Stomach smooth muscle (tissue), 2 donors: ENCODE data around the gene TPPP.
"Not testable (repeated sequence)": the region's sequence is repeated elsewhere in the genome, so short reads cannot be mapped to it uniquely, and the experiment has no call there.

Source experiments
- H3K27ac ChIP-seq: one replicate; pipeline ENCODE4 v1.7.0; 2013; ENCODE audit warnings: mild to moderate bottlenecking, low read length, inconsistent platforms
- H3K27me3 ChIP-seq, 2 donors: one replicate each; pipeline ENCODE4 v1.7.0; 2013; ENCODE audit warnings: low read length in 2 of 2; ENCODE audit not compliant: insufficient read depth in 2 of 2, control insufficient read depth in 1 of 2
- H3K36me3 ChIP-seq, 2 donors: one replicate each; pipeline ENCODE4 v1.7.0; 2013; ENCODE audit warnings: low read length in 2 of 2; ENCODE audit not compliant: control insufficient read depth in 2 of 2, insufficient read depth in 2 of 2
- H3K4me1 ChIP-seq: one replicate; pipeline ENCODE4 v1.7.0; 2013; ENCODE audit warnings: low read length; ENCODE audit not compliant: control insufficient read depth, insufficient read depth
- H3K4me3 ChIP-seq, 2 donors: one replicate each; pipeline ENCODE4 v1.7.0; 2013; ENCODE audit warnings: low read length in 2 of 2
- H3K9ac ChIP-seq, 2 donors: one replicate each; pipeline ENCODE4 v1.7.0; 2013; ENCODE audit warnings: low read length in 2 of 2, mild to moderate bottlenecking in 1 of 2
- H3K9me3 ChIP-seq, 2 donors: one replicate each; pipeline ENCODE4 v1.7.0; 2013; ENCODE audit warnings: low read length in 2 of 2; ENCODE audit not compliant: control insufficient read depth in 2 of 2
- donor health status: healthy.
- donor health status: Pancreatic carcinoma.

Gene TPPP

DNA sequence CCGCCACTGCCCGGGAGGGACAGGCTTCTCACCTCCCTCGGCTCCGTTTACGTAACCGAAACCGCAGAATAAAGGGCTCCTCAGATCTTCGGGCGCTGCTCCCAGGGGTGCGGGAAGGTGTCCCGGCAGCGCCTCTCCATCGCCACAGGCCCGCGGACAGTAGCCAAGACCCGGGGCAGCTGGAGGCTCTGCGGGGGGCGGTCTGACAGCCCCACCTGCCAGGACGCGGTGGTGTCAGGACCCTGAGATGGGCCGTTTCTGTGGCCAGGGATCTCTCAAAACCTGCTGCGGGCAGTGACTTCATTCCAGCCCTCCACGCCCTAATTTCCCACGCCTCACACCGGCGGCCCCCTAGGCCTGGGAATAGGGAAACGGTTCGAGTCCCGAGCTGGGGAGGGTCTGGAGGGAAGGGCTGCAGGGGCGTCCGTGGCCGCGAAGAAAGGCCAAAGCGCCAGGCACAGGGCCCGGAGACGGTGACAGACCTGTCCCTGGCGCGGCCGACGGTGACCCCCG is 567 bp downstream of the TPPP start:
- Histone ChIP-seq H3K4me3 (peak overlapping the region; percentile 43 to 74), H3K9ac (peak overlapping the region in 1 of 2 donors; percentile 36)
- H3K4me1 ChIP-seq, H3K36me3 ChIP-seq, H3K27ac ChIP-seq, H3K27me3 ChIP-seq, H3K9me3 ChIP-seq: not testable (repeated sequence)

DNA sequence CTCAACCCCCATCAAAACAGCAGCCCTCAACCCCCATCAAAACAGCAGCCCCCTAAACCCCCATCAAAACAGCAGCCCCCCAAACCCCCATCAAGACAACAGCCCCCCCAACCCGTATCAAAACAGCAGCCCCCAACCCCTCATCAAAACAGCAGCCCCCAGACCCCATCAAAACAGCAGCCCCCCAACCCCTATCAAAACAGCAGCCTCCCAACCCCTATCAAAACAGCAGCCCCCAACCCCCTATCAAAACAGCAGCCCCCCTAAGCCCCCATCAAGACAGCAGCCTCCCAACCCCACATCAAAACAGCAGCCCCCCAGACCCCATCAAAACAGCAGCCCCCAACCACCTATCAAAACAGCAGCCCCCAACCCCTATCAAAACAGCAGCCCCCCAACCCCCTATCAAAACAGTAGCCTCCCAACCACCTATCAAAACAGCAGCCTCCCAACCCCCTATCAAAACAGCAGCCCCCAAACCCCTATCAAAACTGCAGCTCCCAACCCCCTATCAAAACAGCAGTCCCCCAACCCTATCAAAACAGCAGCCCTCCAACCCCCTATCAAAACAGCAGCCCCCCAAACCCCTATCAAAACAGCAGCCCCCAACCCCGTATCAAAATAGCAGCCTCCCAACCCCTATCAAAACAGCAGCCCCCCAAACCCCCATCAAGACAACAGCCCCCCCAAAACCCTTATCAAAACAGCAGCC is 1.2 kb downstream of the TPPP start:
- Histone ChIP-seq H3K27ac (no peak overlapping the region), H3K4me1 (peaks cover 3% of the 10 kb centered on the region), H3K9ac (no peak overlapping the region), H3K27me3 (no peaks in the 10 kb centered on the region), H3K9me3 (no peaks in the 10 kb centered on the region), H3K36me3 (no peaks in the 10 kb centered on the region), H3K4me3 (peak overlapping the region; percentile 43 to 74)

DNA sequence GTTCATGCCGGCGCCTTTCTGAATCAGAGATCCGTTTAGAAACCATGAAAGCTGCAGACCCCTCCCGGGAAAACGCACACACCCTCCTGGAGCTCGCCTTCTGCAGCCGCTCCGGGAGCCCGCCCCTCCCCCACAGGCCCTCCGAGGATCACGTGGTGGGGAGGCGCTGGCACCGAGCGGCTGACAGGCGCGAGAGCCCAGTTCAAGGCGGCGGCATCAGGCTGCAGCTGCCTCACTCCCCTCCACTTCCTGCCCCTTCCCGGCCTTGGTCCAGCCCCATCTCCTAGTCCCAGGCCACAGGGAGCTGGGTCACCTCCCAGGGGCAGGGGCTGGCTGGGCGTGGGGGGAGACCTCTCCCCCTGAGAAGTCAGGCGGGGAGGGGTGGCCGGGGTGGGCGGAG is 2.1 kb downstream of the TPPP start:
- H3K27me3 ChIP-seq, H3K4me1 ChIP-seq, H3K9me3 ChIP-seq, H3K9ac ChIP-seq, H3K27ac ChIP-seq, H3K36me3 ChIP-seq, H3K4me3 ChIP-seq: not testable (repeated sequence)

DNA sequence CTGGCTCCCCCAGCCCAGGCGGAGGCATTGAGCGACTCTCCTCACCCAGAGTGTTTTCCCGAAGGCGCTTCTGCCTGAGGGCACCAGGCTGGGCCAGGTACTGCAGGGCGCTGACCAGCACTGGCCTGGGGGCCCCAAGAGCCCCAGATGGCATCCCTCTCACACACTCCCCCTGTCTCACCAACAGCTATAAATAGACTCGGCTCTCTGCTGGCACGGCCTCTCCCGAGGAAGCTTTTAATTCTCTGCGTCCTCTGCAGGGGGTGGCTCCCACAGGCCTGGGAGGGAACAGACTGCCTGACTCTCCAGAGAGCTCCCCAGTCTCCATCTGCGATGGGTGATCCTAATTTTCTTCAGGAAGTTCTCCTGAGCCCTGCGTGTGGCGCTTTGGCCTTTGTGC is 2.9 kb downstream of the TPPP start:
- H3K27me3 ChIP-seq, H3K36me3 ChIP-seq, H3K4me3 ChIP-seq, H3K4me1 ChIP-seq, H3K9ac ChIP-seq, H3K9me3 ChIP-seq, H3K27ac ChIP-seq: not testable (repeated sequence)

DNA sequence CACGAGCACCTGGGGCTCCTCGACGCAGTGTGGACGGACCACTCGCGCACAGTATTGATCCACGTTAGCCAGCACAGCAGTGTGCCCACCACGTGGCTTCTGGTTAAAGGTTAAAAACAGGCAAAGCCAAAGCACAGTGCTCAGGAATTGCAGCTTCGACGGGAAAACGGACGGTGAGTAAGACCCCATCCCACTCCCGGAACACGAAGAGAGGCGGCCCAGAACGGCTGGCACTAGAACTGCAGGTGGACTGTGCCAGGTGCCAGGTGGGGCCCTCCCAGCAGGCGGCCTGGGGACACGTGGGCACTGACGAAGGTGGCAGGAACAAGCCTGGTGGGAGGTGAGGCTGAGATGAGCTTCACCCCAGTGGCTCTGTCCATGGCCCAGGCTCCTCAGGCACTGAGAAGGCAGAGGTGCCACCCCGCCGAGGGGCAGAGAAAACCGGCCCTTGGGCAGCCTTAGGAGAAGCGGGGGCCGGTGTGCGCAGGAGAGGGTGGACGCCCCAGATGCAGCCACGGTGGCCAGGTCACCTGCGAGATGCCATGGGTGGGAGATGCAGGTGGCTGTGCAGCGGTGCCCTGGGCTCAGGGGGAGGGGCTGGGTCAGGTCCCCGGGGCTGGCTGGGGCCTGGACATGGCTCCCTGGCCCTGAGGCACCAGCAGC is 4.7 kb downstream of the TPPP start:
- H3K4me3 ChIP-seq, H3K27ac ChIP-seq, H3K27me3 ChIP-seq, H3K9me3 ChIP-seq, H3K9ac ChIP-seq, H3K36me3 ChIP-seq: not testable (repeated sequence)
- peaks cover 24% of the 10 kb centered on the region for H3K4me1 ChIP-seq

DNA sequence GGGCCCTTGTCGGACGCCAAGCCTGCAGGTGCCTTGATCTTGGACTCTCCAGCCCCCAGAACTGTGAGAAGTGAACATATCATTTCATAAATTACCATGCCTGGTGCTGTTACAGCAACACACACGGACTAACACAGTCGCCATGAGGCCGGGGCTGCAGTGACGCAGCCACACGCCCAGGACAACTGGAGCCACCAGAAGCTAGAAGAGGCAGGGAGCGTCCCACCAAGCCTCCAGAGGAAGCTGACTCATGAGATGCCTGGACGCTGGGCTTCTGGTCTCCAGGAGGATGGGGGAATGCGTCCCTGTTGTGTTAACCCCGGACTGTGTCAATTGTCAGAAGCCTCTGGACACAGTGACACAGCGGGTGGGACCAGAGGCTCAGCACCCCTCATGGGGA is 6.2 kb downstream of the TPPP start:
- H3K9me3 ChIP-seq, H3K4me3 ChIP-seq, H3K36me3 ChIP-seq, H3K27ac ChIP-seq, H3K9ac ChIP-seq, H3K27me3 ChIP-seq: not testable (repeated sequence)
- peaks cover 26% of the 10 kb centered on the region for H3K4me1 ChIP-seq

DNA sequence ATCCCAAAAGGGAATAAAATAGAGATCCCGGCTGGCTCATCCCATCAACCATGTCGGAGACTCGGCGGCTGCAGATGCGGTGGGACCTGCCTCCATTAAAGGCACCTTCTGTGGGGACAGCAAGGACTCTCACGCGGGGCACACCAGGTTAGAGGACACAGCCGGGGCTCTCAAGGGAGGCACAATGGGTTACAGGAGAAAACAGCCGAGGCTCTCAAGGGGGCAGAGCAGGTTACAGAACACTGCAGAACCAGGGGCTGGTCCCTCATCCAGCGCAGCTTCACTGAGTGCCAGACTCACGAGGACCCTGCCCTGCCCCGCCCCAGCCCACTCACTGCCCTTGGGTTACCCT is 7.0 kb downstream of the TPPP start:
- peaks cover 29% of the 10 kb centered on the region for H3K4me1 ChIP-seq
- H3K36me3 ChIP-seq, H3K9me3 ChIP-seq, H3K4me3 ChIP-seq, H3K9ac ChIP-seq, H3K27ac ChIP-seq, H3K27me3 ChIP-seq: not testable (repeated sequence)

DNA sequence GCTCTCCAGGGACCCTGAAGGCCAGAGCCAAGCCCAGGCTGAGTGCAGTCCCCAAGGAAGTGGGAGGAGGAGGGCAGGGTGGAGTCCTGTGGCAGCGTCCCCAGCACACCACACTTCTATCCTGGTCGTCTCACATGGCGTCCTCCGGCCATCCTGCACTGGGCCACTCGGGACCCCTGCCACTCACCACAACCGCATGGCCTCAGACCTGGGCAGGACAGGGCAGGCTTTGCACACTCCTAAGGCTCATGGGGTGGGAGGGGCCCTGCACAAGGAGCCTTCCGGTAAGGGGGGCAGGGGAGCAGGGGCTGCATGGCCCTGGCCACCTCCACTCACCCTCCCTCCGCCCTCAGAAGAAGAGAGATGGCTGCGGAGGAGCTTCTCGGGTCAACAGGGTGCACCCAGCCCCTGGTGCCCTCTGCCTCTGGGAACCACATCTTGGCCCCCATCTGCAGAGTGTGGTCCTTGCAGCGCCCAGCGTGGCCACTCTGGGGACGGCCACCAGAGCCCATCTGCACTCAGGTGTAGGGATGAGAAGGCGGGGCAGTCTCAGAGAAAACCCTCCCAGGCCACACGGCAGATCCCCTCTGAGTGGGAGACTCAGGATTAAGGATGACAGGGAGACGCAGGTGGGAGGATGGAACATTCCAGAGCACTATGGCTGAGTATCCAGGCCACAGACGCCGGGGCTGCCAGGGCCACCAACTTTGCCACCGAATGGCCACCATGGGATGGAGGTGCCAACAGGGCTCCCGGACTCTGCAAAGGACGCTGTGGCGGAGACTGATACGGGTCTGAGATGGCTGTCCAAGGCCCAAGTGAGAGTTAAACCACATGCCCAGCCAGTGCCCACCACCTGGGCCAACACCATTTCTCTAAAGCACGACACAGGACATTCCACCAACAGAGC is 7.6 kb downstream of the TPPP start:
- Histone ChIP-seq H3K9me3 (no peaks in the 10 kb centered on the region), H3K4me3 (no peak overlapping the region), H3K27ac (no peak overlapping the region), H3K4me1 (peaks cover 34% of the 10 kb centered on the region), H3K9ac (no peak overlapping the region), H3K27me3 (no peaks in the 10 kb centered on the region), H3K36me3 (no peaks in the 10 kb centered on the region)

DNA sequence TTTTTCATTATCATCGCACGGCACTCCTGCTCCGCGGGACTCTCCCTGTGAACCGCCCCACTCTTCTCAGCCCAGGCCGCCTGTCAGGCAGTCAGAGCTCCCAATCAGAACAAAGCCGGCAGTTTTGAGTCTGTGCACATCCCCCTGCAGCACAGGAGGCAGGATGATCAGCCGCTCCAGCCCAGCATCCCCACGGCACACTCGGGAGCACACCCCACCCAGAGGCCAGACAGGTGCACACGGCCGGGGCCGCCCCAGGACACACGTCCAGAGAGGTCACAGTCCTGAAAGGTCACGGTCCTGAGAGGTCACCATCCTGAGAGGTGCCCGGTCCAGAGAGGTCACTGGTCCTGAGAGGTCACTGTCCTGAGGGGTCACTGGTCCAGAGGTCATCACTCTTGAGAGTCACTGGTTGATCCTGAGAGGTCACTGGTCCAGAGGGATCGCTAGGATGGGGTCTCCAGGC is 8.4 kb downstream of the TPPP start:
- no peaks in the 10 kb centered on the region for H3K36me3 ChIP-seq
- no peaks in the 10 kb centered on the region for H3K9me3 ChIP-seq
- H3K4me3 ChIP-seq: no peak overlapping the region
- no peaks in the 10 kb centered on the region for H3K27me3 ChIP-seq
- no peak overlapping the region for H3K27ac ChIP-seq
- H3K9ac ChIP-seq: no peak overlapping the region
- H3K4me1 ChIP-seq: peaks cover 36% of the 10 kb centered on the region

DNA sequence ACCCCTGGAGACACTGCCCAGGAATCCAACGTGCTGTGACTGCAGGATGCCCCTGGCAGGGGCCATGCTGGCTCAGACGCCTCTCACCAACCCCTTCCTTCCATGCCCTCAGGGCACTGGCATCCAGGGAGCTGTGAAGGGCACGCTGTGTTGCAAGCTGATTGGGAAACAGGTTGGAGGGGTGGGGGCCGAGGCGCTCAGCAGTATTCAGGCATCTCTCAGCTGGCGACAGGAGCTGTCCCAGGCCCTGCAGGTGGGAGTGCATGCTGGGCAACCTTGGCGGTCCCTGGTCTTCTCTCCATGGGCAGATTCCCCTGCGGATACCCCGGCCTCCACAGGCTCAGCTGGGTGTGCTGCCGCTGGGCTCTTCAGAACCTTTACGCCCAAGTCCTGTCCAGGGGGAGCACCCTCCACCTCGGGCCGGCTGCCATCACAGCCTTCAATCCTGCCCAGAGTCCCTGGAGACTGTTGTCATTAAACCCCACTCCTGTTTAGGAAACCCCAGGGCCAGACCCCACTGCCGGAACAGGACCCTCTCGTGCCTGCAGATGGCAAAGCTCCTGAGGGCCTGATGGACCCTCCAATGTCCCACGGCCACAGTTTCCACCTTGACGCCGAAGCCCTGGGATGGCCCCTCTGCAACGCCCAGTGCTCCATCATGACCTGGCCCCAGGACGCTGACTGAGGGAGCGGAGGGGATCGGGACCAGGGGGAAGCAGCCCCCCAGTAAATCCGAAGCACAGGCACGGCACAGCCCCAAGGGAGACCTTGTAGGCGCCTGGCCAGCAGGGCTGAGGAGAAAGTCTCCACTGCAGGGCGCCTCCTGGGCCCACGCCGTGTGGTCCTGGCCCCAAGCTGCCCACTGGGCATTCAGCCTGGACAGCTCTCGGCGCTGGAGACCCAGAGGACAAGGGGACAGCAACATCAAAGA is 9.3 kb downstream of the TPPP start:
- Histone ChIP-seq H3K36me3 (no peaks in the 10 kb centered on the region), H3K27ac (peak overlapping the region; percentile 11), H3K9me3 (no peaks in the 10 kb centered on the region), H3K4me3 (no peak overlapping the region), H3K27me3 (no peaks in the 10 kb centered on the region), H3K4me1 (peaks cover 36% of the 10 kb centered on the region), H3K9ac (no peak overlapping the region)
